KMS-11 (cell line): ENCODE measurements around the gene SEMA5A.
A peak's percentile ranks its signal among the peaks of the same experiment; 100 is the strongest.

ENCODE experiments used
- H2AFZ ChIP-seq: fragments of 200-600 bp; sonication (generic); 2 replicates; pipeline ENCODE4 v1.6.1; 2016; ENCODE audit warnings: antibody characterized with exemption, mixed run types, low read depth
- H3K27ac ChIP-seq: fragments of 200-600 bp; sonication (generic); 2 replicates; pipeline ENCODE4 v1.6.1; 2016; ENCODE audit warnings: mild to moderate bottlenecking, mixed run types
- H3K27me3 ChIP-seq: fragments of 200-600 bp; sonication (generic); 2 replicates; pipeline ENCODE4 v1.6.1; 2017; ENCODE audit warnings: mild to moderate bottlenecking, low read depth, mixed run types, moderate library complexity; ENCODE audit not compliant: insufficient read depth
- H3K36me3 ChIP-seq: fragments of 200-600 bp; sonication (generic); 2 replicates; pipeline ENCODE4 v1.6.1; 2017; ENCODE audit warnings: mild to moderate bottlenecking, mixed run types; ENCODE audit not compliant: insufficient read depth
- H3K4me1 ChIP-seq: fragments of 200-600 bp; sonication (generic); 2 replicates; pipeline ENCODE4 v1.6.1; 2016; ENCODE audit warnings: mild to moderate bottlenecking, low read depth, mixed run types; ENCODE audit not compliant: poor library complexity, severe bottlenecking
- H3K4me2 ChIP-seq: fragments of 200-600 bp; sonication (generic); 2 replicates; pipeline ENCODE4 v1.7.0; 2016; ENCODE audit warnings: mild to moderate bottlenecking, mixed run types
- H3K4me3 ChIP-seq: fragments of 200-600 bp; sonication (generic); IDR thresholded peaks from 2 replicates; pipeline ENCODE4 v1.6.1; 2017; ENCODE audit warnings: low read depth, low read length, mixed read lengths; ENCODE audit not compliant: insufficient read depth
- H3K79me2 ChIP-seq: fragments of 200-600 bp; sonication (generic); 2 replicates; pipeline ENCODE4 v1.6.1; 2016; ENCODE audit warnings: low read depth, mixed run types; ENCODE audit not compliant: insufficient read depth
- H3K9ac ChIP-seq: fragments of 200-600 bp; sonication (generic); 2 replicates; pipeline ENCODE4 v1.6.1; 2016; ENCODE audit warnings: mild to moderate bottlenecking, mixed run types
- H4K20me1 ChIP-seq: fragments of 200-600 bp; sonication (generic); 2 replicates; pipeline ENCODE4 v1.6.1; 2016; ENCODE audit warnings: mild to moderate bottlenecking, mixed run types; ENCODE audit not compliant: insufficient read depth
- CTCF ChIP-seq: fragments of 200-600 bp; sonication (generic); conservative IDR thresholded peaks from 2 replicates; pipeline ENCODE4 v1.6.1; 2017; ENCODE audit warnings: low read depth, mild to moderate bottlenecking, antibody characterized with exemption, low read length, moderate library complexity, mixed read lengths

SEMA5A gene

GRCh38 chr5:9165546-9165945 is 380.3 kb downstream of the SEMA5A start:
- H3K9ac ChIP-seq, result no peak overlapping the region
- no peak overlapping the region for H3K4me3 ChIP-seq
- H3K4me2 ChIP-seq, result no peak overlapping the region
- H3K4me1 ChIP-seq, result no peaks in the 10 kb centered on the region
- H2AFZ ChIP-seq, result no peak overlapping the region
- no peaks in the 10 kb centered on the region for H3K27me3 ChIP-seq
- H3K36me3 ChIP-seq, result no peaks in the 10 kb centered on the region
- H4K20me1 ChIP-seq, result no peaks in the 10 kb centered on the region
- no peaks in the 10 kb centered on the region for H3K79me2 ChIP-seq
- H3K27ac ChIP-seq, result no peak overlapping the region
- TF ChIP-seq CTCF, result no peak

DNA sequence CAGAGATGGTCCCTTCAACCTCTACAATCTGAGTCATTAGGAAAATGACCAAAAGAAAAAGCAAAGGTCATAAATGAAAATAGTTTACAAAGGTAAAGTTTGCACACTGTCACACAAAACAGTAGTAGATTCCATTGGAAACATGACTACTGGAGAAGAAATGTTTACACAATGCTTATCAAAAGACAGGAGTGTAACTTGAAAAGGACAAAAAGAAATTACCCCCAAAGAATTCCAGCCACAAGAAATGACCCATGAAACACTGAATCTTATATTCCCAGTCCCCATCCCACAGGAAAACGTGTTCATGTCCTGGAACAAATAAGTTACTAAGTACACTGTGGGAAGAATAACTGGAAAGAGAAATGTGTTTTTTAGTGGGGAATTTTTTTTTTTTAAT is 385.1 kb downstream of the SEMA5A start:
- H3K27ac ChIP-seq, result no peak overlapping the region
- H4K20me1 ChIP-seq, result no peaks in the 10 kb centered on the region
- no peak overlapping the region for H3K9ac ChIP-seq
- H3K4me2 ChIP-seq, result no peak overlapping the region
- no peaks in the 10 kb centered on the region for H3K27me3 ChIP-seq
- H3K4me1 ChIP-seq, result no peaks in the 10 kb centered on the region
- no peaks in the 10 kb centered on the region for H3K79me2 ChIP-seq
- no peak for TF ChIP-seq CTCF
- H3K36me3 ChIP-seq, result no peaks in the 10 kb centered on the region
- no peak overlapping the region for H3K4me3 ChIP-seq
- no peak overlapping the region for H2AFZ ChIP-seq

- H3K4me3 ChIP-seq, result no peak overlapping the region
- H3K36me3 ChIP-seq, result no peaks in the 10 kb centered on the region
- no peaks in the 10 kb centered on the region for H3K27me3 ChIP-seq
- H4K20me1 ChIP-seq, result no peaks in the 10 kb centered on the region
- no peak overlapping the region for H2AFZ ChIP-seq
- no peak overlapping the region for H3K27ac ChIP-seq
- H3K4me2 ChIP-seq, result no peak overlapping the region
- H3K9ac ChIP-seq, result no peak overlapping the region
- H3K4me1 ChIP-seq, result no peaks in the 10 kb centered on the region
- no peaks in the 10 kb centered on the region for H3K79me2 ChIP-seq
- no peak for TF ChIP-seq CTCF
These were observed 388.1 kb downstream of the SEMA5A start for GRCh38 chr5:9157811-9158210.

GRCh38 chr5:9157020-9157419 is 388.9 kb downstream of the SEMA5A start:
- Histone ChIP-seq H3K4me3 (no peak overlapping the region), H3K4me1 (no peaks in the 10 kb centered on the region), H4K20me1 (no peaks in the 10 kb centered on the region), H3K79me2 (no peaks in the 10 kb centered on the region), H3K4me2 (no peak overlapping the region), H3K27me3 (no peaks in the 10 kb centered on the region), H2AFZ (no peak overlapping the region), H3K9ac (no peak overlapping the region), H3K27ac (no peak overlapping the region), H3K36me3 (no peaks in the 10 kb centered on the region)
- TF ChIP-seq CTCF, result no peak

DNA sequence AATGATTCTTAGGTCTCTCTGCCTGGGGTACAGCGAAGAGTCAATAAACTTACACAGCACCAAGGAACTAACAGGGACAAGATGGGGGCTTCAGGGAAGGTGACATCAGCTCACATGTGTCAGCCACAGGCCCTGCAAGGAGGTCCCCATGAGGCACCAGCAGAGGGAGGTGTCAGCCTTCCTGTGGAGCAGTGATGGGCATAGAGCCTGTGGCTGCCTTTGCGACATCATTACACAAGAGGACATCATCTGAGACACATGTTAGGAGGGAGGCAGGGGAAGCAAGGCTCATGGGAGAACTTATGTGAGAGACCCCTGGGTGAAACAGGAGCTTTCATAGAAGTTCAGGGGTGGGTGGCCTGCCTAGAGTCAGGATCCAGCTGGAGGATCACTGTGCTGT is 389.6 kb downstream of the SEMA5A start:
- no peaks in the 10 kb centered on the region for H3K79me2 ChIP-seq
- no peak overlapping the region for H3K4me3 ChIP-seq
- H3K4me1 ChIP-seq, result no peaks in the 10 kb centered on the region
- 0 out of 2 replicates have a peak, but pooled peaks have one; percentile 25 for TF ChIP-seq CTCF
- H3K36me3 ChIP-seq, result no peaks in the 10 kb centered on the region
- no peaks in the 10 kb centered on the region for H4K20me1 ChIP-seq
- H3K27me3 ChIP-seq, result no peaks in the 10 kb centered on the region
- no peak overlapping the region for H2AFZ ChIP-seq
- no peak overlapping the region for H3K4me2 ChIP-seq
- H3K9ac ChIP-seq, result no peak overlapping the region
- H3K27ac ChIP-seq, result no peak overlapping the region
